Caco-2 (cell line): ENCODE results near the gene FAM156A. TPM values are rescaled to one million over a fixed set of nuclear protein-coding genes. Genes with fewer than 3 reads are reported as not detected.
"Not testable (repeated sequence)": the region's sequence is repeated elsewhere in the genome, so short reads cannot be mapped to it uniquely, and the experiment has no call there.

ENCODE experiments used
- BruUV-seq: library from RNA; stranded (reverse); fragments of 400-500 nt; replicated peaks from 2 replicates; lab custom pipeline; 2021; lab: Mats Ljungman, UMichigan
- CTCF ChIA-PET: fragments of 300-600 bp; sonication (Branson Sonifier 250); formaldehyde crosslinking; loops from one replicate; lab custom pipeline; 2022; ENCODE audit warnings: antibody characterized with exemption; lab: Charles Lee
- POLR2A ChIA-PET: fragments of 300-600 bp; sonication (Branson Sonifier 250); formaldehyde crosslinking; loops from one replicate; lab custom pipeline; 2022; ENCODE audit warnings: antibody characterized with exemption; lab: Charles Lee
- DNase-seq, 2 experiments: peaks; one replicate each; pipeline versions ENCODE4 v3.0.0 to v3.0.0-alpha.2; 2020 to 2022
- H3K27me3 ChIP-seq: replicated peaks from 2 replicates; pipeline ENCODE4 v1.6.0; 2011; ENCODE audit warnings: low read length; ENCODE audit not compliant: control insufficient read depth, insufficient read depth
- H3K36me3 ChIP-seq: 2 replicates; pipeline ENCODE4 v1.5.1; 2011; ENCODE audit warnings: low read length; ENCODE audit not compliant: control insufficient read depth, insufficient read depth
- H3K4me1 ChIP-seq: fragments of 250-450 bp; sonication (Bioruptor Pico); 2 replicates; pipeline ENCODE4 v1.5.1; 2020; ENCODE audit warnings: mild to moderate bottlenecking
- H3K4me3 ChIP-seq: 2 replicates; pipeline ENCODE4 v1.5.1; 2011; ENCODE audit warnings: low read depth, mild to moderate bottlenecking, control low read depth, low read length
- H3K9me3 ChIP-seq: fragments of 250-450 bp; sonication (Bioruptor Pico); 2 replicates; pipeline ENCODE4 v1.5.1; 2020; ENCODE audit warnings: mild to moderate bottlenecking, moderate library complexity
- H3K27ac Mint-ChIP-seq: one replicate; pipeline ENCODE4 v1.8.0; 2022; ENCODE audit warnings: mixed read lengths; ENCODE audit not compliant: unreplicated experiment
- H3K27me3 Mint-ChIP-seq: one replicate; pipeline ENCODE4 v1.8.0; 2022; ENCODE audit warnings: mixed read lengths; ENCODE audit not compliant: insufficient read depth, unreplicated experiment
- H3K36me3 Mint-ChIP-seq: one replicate; pipeline ENCODE4 v1.8.0; 2022; ENCODE audit warnings: mild to moderate bottlenecking, mixed read lengths; ENCODE audit not compliant: insufficient read depth, unreplicated experiment
- H3K4me1 Mint-ChIP-seq: one replicate; pipeline ENCODE4 v1.8.0; 2022; ENCODE audit warnings: low read depth, mixed read lengths; ENCODE audit not compliant: unreplicated experiment
- H3K4me3 Mint-ChIP-seq: one replicate; pipeline ENCODE4 v1.8.0; 2022; ENCODE audit warnings: mild to moderate bottlenecking, moderate library complexity, mixed read lengths; ENCODE audit not compliant: unreplicated experiment
- H3K9me3 Mint-ChIP-seq: one replicate; pipeline ENCODE4 v1.8.0; 2022; ENCODE audit warnings: mixed read lengths; ENCODE audit not compliant: unreplicated experiment
- intact Hi-C: fragments of 100-400 bp; cut with micrococcal nuclease; formaldehyde crosslinking; loops from one replicate; pipeline ENCODE4 v1.10.0; 2022; ENCODE audit not compliant: unreplicated experiment
- total RNA-seq: library from RNA; stranded (reverse); gene quantifications from 2 replicates; pipeline ENCODE4 v1.2.3, GENCODE V29; 2022

FAM156A gene
- total RNA-seq, 1 experiment from 2014 or later, result 37.0 TPM

DNA sequence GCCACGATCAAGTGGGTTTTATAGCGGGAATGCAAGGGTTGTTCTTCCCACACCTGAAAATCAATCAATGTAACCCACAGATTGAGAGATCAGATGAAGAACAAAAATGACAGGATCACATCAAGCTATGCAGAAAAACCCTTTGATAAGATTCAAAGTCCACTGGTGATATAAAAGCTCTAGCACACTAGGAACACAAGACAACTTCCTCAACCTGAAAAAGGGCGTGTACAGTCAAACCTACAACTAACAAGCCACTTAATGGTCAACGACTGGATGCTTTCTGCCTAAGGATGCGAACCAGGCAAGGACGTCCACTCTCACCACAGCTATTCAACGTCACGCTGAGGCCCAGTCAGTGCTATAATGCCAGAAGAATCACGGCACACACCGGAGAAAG lies 8.4 kb downstream of the FAM156A start:
- H3K9me3 Mint-ChIP-seq, POLR2A ChIA-PET, CTCF ChIA-PET, H3K27me3 Mint-ChIP-seq, H3K4me1 Mint-ChIP-seq, intact Hi-C loops, DNase-seq, H3K9me3 ChIP-seq, H3K27me3 ChIP-seq, H3K27ac Mint-ChIP-seq, H3K4me3 Mint-ChIP-seq, H3K4me1 ChIP-seq, H3K36me3 Mint-ChIP-seq, H3K4me3 ChIP-seq, BruUV-seq, H3K36me3 ChIP-seq: not testable (repeated sequence)

- H3K9me3 ChIP-seq, H3K36me3 ChIP-seq, H3K27ac Mint-ChIP-seq, H3K4me3 Mint-ChIP-seq, CTCF ChIA-PET, DNase-seq, H3K4me3 ChIP-seq, H3K4me1 ChIP-seq, H3K4me1 Mint-ChIP-seq, H3K9me3 Mint-ChIP-seq, H3K36me3 Mint-ChIP-seq, intact Hi-C loops, H3K27me3 ChIP-seq, POLR2A ChIA-PET, H3K27me3 Mint-ChIP-seq, BruUV-seq: not testable (repeated sequence)
These were observed 9.0 kb downstream of the FAM156A start for GRCh38 chrX:52949325-52949724.

GRCh38 chrX:52948265-52948664 lies 10.1 kb downstream of the FAM156A start:
- H3K9me3 ChIP-seq, POLR2A ChIA-PET, H3K9me3 Mint-ChIP-seq, intact Hi-C loops, BruUV-seq, H3K36me3 ChIP-seq, DNase-seq, CTCF ChIA-PET, H3K4me1 Mint-ChIP-seq, H3K4me1 ChIP-seq, H3K27ac Mint-ChIP-seq, H3K36me3 Mint-ChIP-seq, H3K4me3 ChIP-seq, H3K4me3 Mint-ChIP-seq, H3K27me3 ChIP-seq, H3K27me3 Mint-ChIP-seq: not testable (repeated sequence)

GRCh38 chrX:52947501-52947900 lies 10.8 kb downstream of the FAM156A start:
- POLR2A ChIA-PET, H3K4me3 Mint-ChIP-seq, H3K27me3 ChIP-seq, CTCF ChIA-PET, H3K9me3 ChIP-seq, H3K27me3 Mint-ChIP-seq, H3K4me1 Mint-ChIP-seq, intact Hi-C loops, H3K4me3 ChIP-seq, H3K9me3 Mint-ChIP-seq, BruUV-seq, H3K36me3 Mint-ChIP-seq, H3K4me1 ChIP-seq, H3K36me3 ChIP-seq, H3K27ac Mint-ChIP-seq, DNase-seq: not testable (repeated sequence)

DNA sequence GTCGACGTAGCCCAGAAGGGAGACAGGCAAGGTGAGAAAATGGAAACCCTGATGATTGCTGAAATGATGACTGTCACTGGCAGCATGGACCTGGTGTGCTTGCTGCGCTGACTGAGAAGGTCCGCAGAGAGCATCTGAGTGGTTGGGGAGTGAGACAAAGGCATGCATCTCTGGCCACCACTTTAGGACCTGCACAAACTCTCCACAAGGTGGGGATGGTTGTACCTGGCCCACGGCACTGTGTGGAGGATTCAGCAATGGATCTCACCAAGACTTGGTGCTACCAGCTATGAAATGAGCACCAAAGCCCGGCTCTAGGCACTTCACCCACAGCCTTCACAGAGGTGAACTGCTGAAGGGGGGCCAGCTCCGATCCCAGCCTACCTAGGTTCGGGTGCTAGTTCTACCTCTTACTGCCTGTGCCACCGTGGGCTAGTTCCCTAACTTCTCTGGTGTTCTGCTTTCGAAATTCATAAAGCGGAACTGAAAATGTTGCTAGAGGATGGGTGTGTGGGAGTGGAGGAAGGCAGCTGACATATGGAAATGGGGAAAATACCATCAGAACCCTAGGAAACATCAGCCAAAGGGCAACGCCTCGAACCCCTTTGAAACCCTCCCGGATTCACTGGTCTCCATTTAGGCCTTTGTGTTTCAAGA lies 12.4 kb downstream of the FAM156A start:
- DNase-seq, H3K9me3 Mint-ChIP-seq, H3K9me3 ChIP-seq, H3K27me3 ChIP-seq, intact Hi-C loops, H3K36me3 Mint-ChIP-seq, H3K27me3 Mint-ChIP-seq, CTCF ChIA-PET, H3K4me1 ChIP-seq, H3K4me1 Mint-ChIP-seq, BruUV-seq, H3K4me3 ChIP-seq, H3K4me3 Mint-ChIP-seq, H3K27ac Mint-ChIP-seq, H3K36me3 ChIP-seq, POLR2A ChIA-PET: not testable (repeated sequence)

- H3K36me3 Mint-ChIP-seq, H3K9me3 ChIP-seq, H3K4me1 ChIP-seq, H3K4me3 Mint-ChIP-seq, intact Hi-C loops, H3K27me3 Mint-ChIP-seq, H3K27ac Mint-ChIP-seq, DNase-seq, H3K9me3 Mint-ChIP-seq, H3K36me3 ChIP-seq, POLR2A ChIA-PET, H3K4me3 ChIP-seq, CTCF ChIA-PET, BruUV-seq, H3K4me1 Mint-ChIP-seq, H3K27me3 ChIP-seq: not testable (repeated sequence)
These were observed 16.6 kb downstream of the FAM156A start for GRCh38 chrX:52941728-52942127.

DNA sequence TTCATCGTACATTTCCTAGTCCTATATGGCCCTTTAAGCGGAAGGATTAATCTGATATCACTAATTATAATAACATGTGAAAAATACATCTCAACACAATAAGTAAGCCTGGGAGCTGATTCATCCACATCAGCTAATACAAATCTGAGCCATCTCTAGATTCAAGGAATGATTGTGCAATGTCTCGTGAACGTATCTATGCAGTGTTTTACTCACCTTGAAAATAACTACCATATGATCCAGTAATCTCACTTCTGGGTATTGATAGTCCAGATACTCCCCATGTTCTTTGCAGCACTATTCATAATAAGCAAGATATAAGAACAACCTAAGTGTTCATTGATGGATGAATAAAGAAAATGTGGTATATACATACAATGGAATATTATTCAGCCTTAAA lies 17.6 kb downstream of the FAM156A start:
- POLR2A ChIA-PET, H3K27me3 Mint-ChIP-seq, BruUV-seq, H3K27me3 ChIP-seq, H3K9me3 Mint-ChIP-seq, intact Hi-C loops, H3K27ac Mint-ChIP-seq, H3K4me3 Mint-ChIP-seq, H3K4me1 ChIP-seq, H3K36me3 Mint-ChIP-seq, CTCF ChIA-PET, DNase-seq, H3K4me3 ChIP-seq, H3K36me3 ChIP-seq, H3K9me3 ChIP-seq, H3K4me1 Mint-ChIP-seq: not testable (repeated sequence)
